HTR-8/SVneo (cell line): ENCODE data around the gene TNFRSF6B.
A peak's percentile ranks its signal among the peaks of the same experiment; 100 is the strongest.
"Not testable (repeated sequence)": the region's sequence is repeated elsewhere in the genome, so short reads cannot be mapped to it uniquely, and the experiment has no call there.

ENCODE experiments used
- DNase-seq: peaks from one replicate; pipeline ENCODE4 v3.0.0; 2011; ENCODE audit warnings: low spot score, mixed read lengths; ENCODE audit not compliant: insufficient read length
- FAIRE-seq: peaks from 2 replicates; lab custom pipeline; 2011; peaks lifted over from hg19 to GRCh38; lab: Jason Lieb, UNC

Gene TNFRSF6B

DNA sequence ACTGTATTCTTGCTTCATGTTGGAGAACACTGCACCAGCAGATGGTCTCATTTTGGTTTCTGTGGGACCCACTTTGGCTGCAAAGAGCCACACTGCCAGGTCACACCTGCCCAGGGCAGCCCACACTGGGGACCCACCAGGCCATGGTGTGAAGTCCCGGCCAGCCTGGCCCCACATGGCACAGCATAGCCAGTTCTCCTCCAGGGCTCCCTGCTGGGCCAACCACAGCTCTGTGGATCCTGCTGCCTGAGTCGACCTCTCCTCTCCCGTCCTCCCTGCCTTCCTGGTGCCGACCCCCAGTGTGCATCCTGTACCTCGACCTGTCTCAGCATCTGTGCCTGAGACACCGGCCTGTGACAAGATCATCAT is 8.3 kb downstream of the TNFRSF6B start:
- no peak for DNase-seq
- peak; percentile 67 for FAIRE-seq

DNA sequence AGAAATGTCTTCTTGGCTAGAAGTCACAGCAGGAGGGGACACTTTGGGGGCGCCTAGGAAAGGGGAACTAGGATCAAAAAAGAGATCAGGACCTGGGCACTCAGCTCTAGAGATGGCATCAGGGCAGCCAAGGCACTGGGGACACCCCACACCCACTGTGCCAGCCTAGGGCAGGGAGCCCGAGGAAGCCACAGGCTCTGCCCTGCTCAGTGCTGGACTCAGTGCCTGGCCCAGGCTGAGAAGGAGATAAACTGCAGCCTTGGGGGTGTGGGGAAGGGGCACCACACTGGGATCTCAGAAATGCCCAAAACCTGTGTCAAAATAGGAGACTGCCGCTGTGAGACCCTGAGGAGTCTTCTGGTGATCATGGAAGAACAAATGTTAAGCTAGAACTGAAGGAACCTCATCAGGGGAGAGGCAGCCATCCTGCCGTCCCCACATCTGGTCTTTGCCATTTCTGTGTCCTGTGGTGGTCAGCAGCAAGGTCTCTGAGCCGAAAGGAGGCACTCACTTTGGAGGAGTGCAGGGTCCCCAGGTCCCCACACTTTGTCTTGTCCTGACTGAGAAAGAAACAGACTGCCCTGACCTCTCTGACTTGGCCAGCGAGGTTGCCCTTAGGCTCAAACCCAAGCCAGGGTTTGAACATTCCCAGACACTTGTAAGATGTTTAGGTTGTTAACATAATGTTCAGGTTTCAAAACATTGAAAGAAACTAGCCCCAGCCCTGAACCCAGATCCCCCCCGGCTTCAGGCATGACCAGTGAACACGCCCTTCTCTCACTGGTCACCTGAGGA is 9.0 kb downstream of the TNFRSF6B start:
- no peak for DNase-seq
- FAIRE-seq = no peak

DNA sequence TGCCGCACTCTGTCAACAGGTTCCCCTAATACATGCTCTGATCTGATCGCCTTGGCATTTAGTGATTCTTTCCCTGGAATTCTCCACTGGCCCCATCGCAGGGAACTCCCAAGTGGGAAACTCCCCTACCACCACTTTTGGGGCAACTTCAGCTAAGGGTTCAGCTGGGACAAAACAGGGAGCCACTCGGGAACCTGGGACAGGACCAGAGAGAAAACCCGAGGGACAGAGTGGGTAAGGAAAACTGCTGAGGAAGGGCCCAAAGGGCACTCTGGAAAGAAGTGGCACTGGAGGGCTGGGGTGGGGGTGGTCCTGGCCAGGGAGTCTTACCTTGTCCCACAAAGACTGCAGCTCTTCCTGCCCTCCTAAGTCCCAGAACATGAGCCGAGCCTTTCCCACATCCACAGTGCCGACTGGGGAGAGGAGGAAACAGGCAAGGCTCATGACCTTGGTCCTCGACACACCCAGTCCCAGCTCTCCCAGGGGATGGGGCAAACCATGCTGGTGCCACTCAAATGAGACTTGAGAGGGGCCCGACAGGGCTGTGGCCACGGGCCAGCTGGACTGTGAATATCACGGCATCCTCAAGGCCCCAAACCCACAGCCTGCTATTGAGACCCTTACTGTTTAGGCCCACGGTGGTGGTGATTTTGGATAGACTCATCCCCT is 9.7 kb downstream of the TNFRSF6B start:
- DNase-seq = no peak
- peak; percentile 49 for FAIRE-seq

DNA sequence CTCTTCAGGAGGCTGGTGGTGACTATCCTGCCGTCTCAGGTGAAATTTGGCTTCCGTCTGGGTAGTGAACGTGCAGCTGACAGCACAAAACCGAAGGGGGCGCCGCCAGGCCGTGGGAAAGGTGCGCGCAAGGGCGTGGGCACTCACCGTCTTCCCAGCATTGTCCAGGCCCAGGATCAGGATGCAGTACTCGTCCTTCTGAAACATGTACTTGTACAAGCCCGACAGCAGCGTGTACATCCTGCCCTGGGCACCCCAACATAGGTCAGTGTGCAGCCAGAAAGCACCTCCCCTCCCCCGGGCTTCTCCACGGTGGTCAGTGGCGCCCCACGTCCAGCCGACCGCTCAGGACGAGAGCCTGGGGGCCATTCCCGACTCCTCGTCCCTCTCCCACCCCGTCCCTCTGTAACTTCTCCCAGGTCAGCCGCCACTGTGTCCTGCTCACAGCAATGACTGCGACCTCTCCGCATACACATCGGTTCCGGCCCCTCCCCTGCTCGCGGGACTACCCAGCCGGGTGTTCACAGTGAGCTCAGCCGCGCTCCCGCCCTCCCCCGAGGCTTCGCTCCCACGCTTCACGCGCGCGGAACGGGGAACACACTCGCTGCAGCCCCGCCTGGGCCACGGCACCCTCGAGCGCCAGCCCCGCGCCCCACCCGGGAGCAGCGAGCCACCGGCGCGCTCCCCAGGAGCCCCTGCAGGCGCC is 10.6 kb downstream of the TNFRSF6B start:
- FAIRE-seq (peak; percentile 92), DNase-seq (no peak)

DNA sequence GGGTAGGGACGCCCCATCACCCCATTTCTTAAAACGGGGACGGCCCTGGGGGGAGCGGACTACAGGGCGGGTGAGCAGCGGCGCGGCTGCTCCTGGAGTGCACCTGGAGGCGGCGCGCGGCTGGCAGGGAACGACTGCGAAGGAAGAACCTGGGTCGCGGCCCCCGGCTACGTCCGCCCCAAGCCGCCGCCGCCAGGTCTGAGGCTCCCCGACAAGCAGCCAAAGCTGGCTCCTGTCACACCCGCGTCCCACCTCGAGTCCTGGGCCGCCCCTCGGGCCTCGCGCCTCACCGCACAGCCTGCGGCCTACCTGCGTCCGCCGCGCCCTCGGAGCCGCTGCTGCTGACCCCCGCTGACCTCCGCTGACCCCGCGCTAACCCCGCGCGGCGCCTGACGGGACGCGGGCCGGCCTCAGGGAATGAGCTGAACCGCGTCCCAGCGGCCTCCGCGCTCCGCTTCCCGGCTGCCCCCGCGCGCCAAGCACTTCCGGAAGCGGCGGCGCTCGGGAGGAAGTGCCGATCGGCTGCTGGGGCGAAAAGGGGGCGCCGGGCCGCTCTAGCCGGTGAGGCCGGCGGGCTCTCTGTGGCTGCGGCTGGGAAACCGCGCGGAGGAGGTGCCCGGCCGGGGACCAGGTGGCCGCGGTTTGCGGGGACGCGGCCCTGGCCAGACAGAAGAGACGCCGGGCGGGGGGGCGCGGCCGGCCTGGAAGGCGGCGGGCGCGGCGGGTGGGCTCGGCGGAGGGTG is 11.3 kb downstream of the TNFRSF6B start, which contains the start of the genes ARFRP1 and ZGPAT:
ARFRP1 (minus strand) TSS at position 419 of the 743 bp plus-strand sequence. CDS start 885 bp downstream, outside the sequence.
ZGPAT (plus strand) TSS at position 482 of the 743 bp plus-strand sequence. CDS start 542 bp downstream, outside the sequence.
- peak; percentile 97 for FAIRE-seq
- peak; percentile 97 for DNase-seq

DNA sequence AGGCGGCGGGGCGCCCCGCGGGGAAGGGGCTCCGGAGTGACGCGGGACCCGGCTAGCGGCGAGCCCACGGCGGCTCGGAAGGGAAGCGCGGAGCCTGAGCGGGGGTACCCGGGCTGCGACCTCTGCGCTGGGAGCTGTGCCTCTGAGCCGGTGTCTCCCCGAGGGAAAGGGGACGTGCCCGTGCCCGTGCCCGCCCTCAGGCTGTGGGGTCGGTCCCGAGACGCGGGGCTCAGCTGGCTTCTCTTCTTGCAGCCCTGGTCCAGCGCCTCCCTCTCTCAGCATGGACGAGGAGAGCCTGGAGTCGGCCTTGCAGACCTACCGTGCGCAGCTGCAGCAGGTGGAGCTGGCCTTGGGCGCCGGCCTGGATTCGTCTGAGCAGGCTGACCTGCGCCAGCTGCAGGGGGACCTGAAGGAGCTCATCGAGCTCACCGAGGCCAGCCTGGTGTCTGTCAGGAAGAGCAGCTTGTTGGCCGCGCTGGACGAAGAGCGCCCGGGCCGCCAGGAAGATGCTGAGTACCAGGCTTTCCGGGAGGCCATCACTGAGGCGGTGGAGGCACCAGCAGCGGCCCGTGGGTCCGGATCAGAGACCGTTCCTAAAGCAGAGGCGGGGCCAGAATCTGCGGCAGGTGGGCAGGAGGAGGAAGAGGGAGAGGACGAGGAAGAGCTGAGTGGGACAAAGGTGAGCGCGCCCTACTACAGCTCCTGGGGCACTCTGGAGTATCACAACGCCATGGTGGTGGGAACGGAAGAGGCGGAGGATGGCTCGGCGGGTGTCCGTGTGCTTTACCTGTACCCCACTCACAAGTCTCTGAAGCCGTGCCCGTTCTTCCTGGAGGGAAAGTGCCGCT is 12.1 kb downstream of the TNFRSF6B start:
- no peak for DNase-seq
- peak; percentile 38 for FAIRE-seq

DNA sequence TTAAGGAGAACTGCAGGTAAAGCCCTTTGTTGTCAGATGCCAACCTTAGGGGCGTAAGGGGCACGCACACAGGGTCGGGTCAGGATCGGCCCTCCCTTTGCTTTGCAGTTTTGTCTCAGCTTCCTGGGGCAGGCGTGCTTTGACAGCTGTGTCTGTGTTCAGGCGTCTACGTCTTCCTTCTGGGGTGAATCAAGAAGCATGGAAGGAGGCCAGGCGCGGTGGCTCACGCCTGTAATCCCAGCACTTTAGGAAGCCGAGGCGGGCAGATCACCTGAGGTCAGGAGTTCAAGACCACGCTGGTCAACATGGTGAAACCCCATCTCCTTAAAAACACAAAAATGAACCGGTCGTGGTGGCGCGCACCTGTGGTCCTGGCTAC is 12.7 kb downstream of the TNFRSF6B start:
- DNase-seq = no peak
- FAIRE-seq = no peak

DNA sequence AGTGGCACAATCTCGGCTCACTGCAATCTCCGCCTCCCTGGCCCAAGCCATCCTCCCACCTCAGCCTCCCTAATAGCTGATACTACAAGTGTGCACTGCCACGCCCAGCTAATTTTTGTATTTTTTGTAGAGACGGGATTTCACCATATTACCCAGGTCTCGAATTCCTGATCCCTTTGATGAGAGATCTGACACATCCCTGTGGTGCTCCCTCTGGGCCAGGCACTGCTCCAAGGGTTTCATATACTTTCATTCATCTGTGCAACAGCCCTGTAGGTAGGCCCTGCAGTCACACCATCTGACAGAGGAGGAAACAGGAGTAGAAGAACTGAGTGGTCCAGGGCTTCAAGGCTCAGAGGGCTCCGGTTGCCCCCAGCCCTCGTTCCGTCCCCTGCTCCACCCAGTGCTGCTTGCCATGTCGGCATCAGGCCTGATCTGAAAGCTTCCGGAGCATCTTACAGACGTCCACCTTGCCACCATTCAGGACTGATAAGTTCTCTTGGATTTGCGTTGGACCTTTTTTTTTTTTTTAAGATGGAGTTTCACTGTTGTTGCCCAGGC is 14.7 kb downstream of the TNFRSF6B start:
- FAIRE-seq (no peak), DNase-seq (no peak)

DNA sequence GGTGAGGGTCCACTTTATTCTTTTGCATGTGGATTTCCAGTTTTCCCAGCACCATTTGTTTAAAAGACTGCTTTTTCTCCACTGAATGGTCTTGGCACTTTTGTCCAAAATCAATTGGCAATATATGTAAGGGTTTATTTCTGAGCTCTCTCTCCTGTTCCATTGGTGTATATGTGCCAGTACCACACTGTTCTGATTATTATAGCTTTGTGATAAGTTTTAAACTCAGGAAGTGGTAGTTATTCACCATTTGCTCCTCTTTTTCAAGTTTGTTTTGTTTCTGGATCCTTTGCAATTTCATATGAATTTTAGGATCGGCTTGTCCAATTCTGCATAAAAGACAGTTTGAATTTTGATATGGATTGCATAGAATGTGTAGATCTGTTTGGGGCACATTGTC is 15.7 kb downstream of the TNFRSF6B start:
- FAIRE-seq = no peak
- no peak for DNase-seq

DNA sequence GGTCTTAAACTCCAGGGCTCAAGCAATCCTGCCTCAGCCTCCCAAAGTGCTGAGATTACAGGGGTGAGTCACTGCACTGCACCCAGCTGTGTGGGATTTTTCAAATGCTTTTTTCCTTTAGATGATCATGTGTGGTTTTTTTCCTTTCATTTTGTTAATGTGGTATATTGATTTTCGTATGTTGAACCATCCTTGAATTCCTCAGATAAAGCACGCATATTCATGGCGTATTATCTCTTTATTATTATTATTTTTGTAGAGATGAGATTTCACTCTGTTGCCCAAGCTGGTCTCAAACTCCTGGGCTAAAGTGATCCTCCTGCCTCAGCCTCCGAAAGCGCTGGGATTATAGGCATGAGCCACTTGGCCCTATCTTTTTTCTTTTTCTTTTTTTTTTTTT is 18.4 kb downstream of the TNFRSF6B start:
- FAIRE-seq (peak; percentile 16), DNase-seq (no peak)

DNA sequence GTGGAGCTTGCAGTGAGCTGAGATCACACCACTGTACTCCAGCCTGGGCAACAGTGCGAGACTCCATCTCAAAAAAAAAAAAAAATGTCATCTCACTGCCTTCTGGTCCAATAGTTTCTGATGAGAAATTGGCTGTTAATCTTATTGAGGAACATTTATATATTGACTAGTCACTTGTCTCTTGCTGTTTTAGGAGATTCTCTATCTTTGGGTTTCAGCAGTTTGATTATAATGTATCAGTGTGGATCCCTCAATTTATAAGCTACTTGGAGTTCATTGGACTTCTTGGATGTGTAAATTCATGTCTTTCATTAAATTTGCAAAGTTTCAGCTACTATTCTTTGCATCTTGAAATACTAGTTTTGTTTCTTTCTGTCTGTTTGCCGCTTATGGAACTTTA is 22.5 kb downstream of the TNFRSF6B start:
- DNase-seq = no peak

DNA sequence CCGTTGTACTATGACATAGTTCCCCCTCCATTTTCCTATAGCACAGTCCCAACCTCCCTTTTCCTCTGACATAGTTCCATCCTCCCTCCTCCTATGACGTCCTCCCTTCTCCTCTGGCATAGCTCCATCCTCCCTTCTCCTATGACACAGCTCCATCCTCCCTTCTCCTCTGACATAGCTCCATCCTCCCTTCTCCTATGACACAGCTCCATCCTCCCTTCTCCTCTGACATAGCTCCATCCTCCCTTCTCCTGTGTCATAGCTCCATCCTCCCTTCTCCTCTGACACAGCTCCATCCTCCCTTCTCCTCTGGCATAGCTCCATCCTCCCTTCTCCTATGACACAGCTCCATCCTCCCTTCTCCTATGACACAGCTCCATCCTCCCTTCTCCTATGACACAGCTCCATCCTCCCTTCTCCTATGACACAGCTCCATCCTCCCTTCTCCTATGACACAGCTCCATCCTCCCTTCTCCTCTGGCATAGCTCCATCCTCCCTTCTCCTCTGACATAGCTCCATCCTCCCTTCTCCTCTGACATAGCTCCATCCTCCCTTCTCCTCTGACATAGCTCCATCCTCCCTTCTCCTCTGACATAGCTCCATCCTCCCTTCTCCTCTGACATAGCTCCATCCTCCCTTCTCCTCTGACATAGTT is 26.6 kb downstream of the TNFRSF6B start:
- not testable (repeated sequence) for DNase-seq
- FAIRE-seq = peak; percentile 4

More for the DNA sequence above, 22.5 kb downstream of the TNFRSF6B start:
- no peak for FAIRE-seq

DNA sequence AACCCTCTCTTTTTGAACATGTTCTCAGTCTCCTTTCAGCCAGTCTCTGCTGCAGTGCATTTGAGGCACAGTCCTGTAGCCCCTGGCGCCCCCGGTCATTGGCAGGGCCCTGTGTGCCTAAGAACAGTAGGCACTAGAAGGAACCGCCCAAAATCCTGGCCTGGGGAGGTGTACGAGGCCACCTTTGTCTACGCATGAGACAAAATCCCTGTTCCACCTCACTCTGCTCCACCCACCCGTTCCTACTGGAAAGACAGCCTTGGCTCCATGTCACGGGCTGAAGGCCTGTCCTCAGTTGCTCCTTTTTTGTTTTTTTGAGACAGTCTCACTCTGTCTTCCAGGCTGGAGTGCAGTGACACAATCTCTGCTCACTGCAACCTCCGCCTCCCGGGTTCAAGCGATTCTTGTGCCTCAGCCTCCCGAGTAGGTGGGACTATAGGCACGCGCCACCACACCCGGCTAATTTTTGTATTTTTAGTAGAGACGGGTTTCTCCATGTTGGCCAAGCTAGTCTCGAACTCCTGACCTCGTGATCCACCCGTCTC is 33.8 kb downstream of the TNFRSF6B start:
- not testable (repeated sequence) for DNase-seq, FAIRE-seq

DNA sequence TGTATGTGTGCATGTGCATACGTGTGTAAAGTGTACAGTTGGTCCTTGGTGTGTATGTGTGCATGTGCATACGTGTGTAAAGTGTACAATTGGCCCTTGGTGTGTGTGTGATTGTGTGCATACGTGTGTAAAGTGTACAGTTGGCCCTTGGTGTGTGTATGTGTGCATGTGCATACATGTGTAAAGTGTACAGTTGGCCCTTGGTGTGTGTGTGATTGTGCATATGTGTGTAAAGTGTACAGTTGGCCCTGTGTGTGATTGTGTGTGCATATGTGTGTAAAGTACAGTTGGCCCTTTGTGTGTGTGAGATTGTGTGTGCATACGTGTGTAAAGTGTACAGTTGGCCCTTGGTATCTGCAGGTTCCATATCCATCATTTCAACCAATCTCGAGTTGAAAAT is 35.0 kb downstream of the TNFRSF6B start:
- no peak for FAIRE-seq
- DNase-seq = no peak

DNA sequence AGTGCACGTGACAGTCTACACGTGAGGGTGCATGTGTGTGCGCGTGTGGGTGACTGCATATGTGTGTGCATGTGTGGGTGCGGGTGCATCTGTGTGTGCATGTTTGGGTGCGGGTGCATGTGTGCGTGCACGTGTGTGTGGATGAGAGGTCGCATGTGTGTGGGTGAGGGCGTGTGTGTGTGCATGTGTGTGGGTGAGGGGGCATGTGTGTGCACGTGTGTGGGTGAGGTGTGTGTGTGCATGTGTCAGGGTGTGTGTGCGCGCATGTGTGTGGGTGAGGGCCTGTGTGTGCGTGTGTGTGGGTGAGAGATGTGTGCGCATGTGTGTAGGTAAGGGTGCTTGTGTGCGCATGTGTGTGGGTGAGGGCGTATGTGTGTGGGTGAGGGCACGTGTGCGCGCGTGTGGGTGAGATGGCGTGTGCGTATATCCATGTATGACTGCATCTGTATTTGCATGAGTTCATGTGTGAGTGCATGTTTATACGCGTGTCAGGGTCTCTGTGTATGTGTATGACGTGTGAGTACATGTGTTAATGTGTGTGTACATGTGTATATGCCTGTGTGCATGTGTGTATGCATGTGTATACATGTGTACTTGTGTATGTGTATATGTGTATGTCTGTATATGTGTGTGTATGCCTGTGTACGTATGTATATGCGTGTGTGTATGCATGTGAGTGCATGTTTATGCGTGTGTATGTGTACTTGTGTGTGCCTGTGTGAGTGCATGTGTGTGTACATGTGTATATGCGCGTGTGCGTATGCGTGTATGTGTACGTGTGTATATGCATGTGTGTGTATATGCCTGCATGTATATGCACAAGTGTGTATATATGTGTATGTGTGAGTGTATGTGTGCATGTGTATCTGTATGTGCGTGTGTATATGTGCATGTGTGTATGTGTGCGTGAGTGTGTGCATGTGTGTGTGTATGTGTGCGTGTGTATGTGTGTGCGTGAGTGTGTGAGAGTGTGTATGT is 36.0 kb downstream of the TNFRSF6B start:
- DNase-seq (no peak), FAIRE-seq (peak; percentile 100)

DNA sequence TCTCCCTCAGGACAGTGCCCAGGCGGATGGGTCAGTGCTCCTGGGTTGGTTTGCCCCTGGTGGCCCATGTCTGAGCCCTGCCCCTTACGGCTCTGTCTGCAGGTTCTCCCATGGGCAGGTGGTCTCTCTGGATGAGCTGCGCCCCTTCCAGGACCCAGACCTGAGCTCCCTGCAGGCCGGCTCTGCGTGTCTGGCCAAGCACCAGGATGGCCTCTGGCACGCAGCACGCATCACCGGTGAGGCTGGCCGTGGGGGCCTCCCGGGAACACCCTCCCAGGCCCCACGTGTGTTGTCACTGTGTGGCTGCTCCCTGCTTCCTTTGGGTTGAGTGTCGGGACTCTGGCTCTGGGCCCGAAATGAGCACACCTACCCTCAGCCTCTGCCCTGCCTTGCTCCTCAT is 36.7 kb downstream of the TNFRSF6B start:
- FAIRE-seq = peak; percentile 9

DNA sequence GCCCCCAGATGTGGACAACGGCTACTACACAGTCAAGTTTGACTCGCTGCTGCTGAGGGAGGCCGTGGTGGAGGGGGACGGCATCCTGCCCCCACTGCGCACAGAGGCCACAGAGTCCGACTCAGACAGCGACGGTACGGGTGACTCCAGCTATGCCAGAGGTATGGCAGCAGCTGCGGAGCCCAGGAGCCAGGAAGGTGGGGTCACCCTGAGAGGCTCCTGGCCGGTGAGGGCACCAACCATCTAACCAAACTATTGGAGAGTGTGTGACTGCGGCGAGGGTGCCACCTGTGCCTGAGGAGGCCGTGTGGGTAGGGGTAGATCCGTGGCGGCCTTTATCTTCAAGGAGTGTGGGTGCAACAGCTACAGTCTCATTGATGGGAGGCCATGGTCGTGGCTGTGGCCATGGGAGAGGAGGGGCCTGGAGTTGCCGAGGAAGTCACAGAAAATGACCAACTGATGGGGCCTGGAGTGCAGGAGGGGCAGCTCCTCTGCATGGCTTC is 37.2 kb downstream of the TNFRSF6B start:
- DNase-seq (no peak), FAIRE-seq (no peak)

More for the DNA sequence above, 36.7 kb downstream of the TNFRSF6B start:
- DNase-seq = no peak
